ENCODE data around the gene MEOX2.

Gene MEOX2

DNA sequence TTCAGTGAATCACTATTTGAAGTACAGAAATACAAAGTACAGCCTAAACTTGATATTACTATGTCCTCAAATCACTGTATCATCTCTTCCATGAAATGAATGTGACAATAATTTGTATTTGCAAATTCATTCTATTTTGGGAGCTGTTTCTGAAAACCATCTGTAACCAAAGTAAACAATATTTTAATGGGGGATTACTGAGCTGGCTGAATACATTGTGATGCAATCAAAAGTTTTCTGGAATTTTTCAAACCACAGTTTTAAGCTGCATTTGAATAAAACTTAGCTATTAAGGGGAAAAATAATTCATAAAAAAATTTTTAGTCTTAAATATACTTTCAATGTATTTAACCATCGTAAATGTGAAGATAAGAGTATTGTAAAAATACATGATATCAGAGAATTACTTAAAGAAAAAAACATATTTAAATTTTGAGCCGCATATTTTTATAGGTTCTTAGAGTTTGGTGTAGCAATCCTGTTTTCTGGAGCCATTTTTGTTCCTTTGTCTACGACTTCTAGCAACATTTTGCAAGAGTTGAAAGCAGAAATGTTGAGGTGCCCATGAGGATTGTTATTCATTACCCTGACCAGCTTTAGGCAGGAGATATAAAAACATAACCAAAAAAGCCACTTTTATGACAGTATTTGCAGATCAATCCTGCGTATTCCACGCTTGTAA is 78.8 kb downstream of the MEOX2 start:
- no peak for DNase-seq

DNA sequence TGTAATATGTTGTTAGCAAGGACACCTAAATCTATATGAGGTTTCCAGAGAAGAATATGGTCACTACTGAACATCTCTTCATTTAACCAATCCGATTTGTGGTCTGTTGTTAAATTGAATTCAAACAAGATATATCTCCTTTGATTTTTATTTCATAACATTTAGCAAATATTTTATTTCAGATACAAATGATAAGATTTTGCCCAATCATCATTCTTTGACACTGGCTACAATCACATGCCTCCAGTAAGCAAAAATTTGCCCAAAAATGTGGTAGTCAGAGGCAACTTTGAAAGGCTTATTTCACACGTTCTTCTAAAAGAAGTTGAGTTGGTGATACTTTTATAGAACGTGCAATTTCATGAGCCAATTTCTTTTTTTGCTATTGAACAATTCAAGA is 79.9 kb downstream of the MEOX2 start:
- DNase-seq: no peak

DNA sequence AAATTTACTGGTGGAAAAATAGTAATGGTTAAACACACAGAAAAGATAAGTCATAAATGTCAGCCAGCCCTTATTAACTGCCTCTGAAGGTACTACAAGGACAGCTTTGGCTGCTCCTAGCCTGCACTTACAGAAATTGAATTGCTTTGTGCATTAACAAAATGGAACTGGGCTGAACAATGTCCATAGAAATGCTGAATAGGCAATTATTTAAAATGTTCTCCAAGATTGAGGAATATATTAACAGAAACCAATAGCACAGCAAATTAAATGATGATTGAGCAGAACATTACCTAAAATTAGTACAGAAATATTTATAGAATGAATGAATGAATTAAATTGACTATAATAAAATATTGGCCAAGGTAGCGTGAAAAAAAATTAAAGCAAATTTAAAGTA is 82.3 kb downstream of the MEOX2 start:
- DNase-seq: no peak

DNA sequence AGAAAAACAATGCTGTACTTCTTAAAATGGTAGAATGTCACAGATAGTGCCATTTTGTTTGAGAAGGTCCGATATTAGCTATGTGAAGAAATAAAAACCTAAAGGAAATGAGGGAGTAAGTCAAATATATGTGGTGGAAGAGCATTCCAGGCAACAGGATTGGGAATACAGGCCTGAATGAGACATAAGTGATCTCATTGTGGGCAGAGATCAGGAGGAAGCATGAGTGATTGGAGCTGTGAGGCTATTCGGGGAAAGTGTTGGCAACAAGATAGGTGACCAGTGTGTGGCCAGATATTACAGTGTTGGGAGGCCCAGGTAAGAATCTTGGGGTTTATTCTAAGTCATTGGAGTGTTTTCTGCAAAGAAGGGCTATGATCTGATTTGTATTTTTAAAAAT is 83.4 kb downstream of the MEOX2 start:
- no peak for DNase-seq

DNA sequence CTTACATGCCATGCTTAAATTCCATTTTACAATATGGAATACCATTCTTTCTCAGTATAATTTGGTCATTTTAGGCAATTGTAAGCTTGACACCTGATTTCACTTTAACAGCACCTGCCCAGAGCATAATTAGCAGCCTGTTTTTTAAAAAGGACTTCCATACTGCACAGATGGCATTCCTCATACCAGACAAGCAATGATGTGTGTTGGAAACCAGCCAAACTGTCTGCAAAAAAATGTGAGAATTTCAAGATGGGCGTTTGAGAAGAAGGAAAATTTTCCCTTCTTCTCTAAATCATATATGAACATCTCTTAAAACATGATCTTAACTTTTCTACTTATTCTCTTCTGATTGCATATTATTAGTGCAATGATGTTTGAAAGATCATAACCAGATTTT is 84.2 kb downstream of the MEOX2 start:
- no peak for DNase-seq

DNA sequence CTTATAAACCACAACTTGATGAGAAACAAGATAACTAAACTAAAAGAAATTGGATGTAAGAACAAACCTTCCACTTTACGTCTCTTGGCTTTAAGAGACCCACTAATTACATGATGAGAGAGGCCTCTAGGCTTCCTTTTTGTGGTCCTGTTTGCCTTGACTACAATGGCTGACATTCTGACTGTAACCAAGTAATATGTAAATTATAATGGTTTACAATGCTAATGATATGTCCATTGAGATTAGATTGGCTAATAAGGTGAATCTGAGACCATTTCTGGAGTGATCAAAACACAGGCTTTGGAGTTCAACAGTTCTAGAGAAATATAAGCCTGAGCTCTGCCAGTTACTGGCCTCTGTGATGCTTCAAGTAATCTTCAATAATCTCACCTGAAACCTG is 85.3 kb downstream of the MEOX2 start:
- no peak for DNase-seq

DNA sequence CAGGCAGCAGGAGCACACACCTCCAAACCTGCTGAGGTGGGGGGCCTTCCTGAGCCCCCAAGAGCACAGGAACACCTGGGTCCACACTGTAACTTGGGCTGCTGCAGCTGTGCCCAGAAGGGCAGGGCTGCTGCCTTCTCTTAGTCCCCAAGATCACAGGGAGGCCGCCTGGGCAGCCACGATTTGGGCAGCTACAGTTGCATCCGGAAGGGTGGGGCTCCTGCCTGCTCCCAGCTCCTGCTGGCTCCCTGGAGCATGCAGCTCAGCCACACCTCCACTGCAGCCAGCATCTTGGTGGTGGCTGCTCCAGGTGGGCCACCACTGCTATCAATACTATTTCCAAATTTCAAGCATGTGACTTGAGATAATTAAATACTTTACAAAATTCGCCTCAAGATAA is 86.2 kb downstream of the MEOX2 start:
- DNase-seq: no peak

DNA sequence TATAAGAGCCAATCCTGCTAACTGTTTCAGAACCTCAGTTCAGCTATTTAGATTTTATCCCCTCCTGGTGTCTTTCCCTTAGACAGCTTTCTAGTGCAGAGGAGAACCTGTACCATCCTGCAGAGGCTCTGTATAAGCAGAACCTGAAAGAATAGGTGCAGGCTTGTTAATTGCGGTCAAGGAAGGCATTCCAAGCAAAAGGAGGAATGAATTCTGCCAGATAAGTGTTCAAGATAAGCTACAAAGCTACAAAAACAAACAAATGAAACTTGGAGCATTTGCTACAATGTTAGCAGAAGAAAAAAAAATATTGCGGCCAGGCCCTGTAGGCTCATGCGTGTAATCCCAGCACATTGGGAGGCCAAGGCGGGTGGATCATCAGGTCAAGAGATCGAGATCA is 92.0 kb downstream of the MEOX2 start:
- DNase-seq: no peak

DNA sequence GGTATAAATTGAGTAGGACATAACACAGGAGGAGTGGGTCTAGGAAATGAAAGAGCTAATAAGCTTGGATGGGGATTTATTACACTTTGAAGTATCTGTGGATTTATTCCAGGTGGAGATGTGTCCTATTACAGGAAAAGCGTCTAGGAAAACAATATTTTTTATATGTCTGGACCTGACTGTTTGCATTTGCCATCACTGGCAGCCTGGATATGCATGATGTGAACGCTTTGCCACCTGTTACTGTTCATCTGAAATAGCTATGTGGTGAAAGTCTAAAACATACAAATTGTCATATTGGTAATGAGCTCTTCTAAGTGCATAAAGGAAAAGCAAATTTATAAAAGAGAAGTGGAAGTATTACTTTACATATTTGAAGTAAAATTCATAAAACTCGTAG is 93.1 kb downstream of the MEOX2 start:
- no peak for DNase-seq

DNA sequence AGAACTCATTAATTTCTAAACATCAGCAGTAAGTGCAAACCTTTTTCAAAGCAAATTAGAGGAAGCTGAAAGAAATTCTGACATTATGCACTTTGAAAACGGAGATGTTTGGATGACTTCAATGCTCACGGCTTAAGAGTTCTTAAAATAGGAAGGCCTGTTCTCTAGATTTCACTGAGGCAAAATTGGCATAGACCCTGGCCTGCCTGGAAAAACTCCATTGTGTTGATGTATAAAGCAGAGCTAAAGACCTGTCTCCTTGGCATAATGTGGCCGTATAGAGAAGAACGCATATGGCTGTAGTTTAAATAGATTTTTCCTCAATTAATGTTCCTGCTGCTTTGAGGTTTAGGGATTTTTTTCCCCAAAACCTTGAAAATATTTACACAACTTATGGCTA is 100.2 kb downstream of the MEOX2 start:
- DNase-seq: no peak

DNA sequence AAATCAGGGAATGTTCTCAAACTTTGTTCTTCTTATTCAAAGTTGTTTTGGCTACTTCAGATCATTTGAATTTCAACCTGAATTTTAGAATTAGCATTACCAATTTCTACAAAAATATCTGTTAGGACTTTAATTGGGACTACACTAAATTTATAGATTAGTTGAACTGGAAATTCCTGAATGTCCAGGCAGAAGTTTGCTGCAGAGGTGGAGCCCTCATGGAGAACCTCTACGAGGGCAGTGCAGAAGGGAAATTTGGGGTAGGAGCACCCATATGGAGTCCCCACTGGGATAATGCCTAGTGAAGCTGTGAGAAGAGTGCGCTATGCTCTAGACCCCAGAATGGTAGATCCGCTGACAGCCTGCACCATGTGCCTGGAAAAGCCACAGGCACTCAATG is 101.9 kb downstream of the MEOX2 start:
- no peak for DNase-seq

DNA sequence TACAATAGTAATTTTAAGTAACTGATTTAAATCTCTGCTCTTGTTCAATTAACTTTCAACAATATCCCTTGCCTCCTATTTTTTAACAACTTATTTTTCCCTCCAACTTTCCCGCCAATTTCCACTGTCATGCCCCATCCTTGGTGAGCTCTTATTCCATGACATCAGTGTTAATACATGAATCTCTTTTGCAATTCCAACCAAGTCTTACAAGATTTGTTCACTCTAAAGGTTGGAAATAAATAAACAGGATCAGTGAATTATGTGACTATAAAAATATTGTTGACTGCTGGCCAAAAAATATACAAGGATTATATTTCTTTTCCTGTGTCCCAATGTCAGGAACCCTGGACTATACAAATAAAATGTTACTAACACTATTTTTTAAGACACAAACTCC is 103.7 kb downstream of the MEOX2 start:
- no peak for DNase-seq

DNA sequence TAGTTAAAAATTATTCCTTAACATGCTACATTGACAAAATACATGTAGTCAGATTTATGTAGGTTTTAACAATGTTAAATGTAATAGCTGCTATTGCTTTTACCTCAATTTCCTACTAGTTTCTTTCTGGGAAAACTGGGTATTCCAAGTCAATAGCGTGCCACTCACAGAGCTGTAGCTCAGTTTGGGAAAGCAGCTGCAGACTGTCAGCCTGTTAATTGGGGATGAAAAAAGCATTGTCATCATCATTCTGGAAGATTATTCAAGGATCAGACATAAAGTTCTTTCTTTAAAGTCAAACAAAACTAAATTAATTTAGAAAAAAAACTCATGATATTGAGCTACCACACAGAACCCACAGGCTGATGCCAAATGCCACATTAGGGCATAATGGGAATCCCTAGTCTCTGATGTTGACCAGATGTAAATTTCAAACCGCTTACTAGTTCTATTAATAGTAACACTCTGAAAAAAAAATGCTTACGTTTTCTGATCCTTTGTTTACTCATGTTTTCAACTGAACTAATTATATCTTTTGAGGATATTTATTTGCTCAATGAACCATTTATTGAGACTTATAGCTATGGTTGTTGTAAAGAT is 105.0 kb downstream of the MEOX2 start:
- DNase-seq: no peak

DNA sequence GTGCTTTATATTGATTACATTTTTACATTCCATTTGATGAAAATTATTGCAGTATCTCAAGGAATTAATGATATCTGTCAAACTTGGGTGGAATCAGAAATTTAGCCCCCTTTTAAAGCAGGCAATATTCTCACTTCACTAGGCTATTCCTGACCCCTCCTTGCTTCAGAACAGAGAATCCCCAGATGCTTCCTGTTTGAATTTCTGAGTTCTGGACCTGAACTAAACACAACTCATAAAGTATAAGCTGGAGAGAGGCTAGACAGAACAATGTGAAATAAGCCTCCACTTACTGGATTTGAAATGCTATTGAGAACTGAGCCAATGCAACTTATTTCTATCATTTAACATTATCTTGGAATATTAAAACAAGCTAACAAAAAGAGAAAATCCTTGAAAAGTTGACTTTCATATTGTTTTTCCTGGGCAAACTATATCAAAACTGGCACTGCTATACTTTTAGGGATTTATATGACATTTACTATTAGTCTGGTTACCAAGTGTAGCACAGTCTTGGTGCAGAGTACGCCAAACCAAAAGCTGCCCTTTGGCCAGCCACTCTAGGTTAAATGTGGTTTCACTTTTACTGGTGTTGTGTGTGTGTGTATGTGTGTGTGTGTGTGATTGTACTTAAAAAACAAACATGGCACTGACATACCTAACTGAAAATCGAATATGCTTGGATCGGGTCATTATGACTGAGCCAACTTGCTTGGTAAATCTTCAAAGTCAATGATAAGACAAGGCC is 105.7 kb downstream of the MEOX2 start:
- DNase-seq: no peak

DNA sequence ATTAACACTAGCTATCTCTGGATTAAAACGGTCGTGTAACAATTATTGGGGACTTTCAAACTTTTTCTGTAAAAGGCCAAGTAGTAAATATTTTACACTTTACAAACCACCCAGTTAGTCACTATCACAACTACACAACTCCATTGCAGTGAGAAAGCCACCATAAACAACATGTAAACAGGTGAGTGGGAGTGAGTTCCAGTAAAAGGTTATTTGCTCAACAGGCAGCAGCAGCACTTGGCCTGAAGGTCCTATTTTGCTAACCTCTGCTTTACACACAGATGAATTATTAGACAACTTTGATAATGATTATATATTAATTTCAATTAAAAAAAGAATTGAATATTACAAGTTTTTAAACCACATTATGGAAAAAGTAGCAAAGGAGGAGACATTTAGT is 108.9 kb downstream of the MEOX2 start:
- DNase-seq: no peak

DNA sequence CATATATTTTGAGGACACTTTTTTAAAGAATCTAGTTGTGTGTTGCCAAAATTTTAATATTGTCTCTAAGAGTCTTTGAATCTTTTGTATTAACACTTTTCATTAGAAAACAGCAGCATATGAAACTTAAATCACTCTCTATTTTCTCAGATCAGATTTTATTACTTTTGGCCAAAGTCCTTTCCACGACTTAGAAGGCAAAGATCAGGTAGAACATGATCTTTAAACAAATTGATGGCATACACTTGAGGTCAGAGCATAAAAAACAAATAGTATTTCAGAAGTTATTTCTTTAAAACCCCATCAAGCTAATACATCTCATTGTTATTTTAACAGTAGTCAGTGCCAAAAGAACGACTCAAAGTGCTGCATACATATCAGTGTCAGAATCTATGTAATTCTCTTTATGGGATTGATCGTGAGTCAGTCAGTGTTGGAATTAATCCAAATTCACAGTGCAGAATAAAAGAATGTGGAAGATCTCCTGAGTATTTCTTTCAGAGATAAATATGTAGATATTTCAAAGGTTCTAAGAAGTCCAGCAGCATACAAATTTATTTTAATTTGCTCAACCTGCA is 115.1 kb downstream of the MEOX2 start:
- DNase-seq: no peak

DNA sequence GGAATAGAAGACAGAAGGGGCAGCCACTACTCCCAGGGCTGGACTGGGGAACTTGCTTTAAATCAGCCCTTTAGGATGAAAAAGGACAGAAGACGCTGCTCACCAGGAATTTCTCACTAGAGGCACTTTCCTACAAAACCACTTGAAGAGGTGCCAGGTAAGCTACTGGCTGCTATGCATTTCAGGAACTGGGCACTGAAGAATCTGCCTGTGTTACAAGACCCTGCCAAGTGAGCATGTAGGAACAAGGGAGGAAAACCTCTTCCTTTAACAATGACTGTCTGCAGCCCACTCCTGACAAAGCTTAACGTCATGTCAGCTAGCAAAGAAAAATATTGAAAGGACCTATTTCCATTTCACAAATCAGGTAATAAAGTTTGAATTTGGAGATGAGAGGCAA is 118.8 kb downstream of the MEOX2 start:
- DNase-seq: no peak

DNA sequence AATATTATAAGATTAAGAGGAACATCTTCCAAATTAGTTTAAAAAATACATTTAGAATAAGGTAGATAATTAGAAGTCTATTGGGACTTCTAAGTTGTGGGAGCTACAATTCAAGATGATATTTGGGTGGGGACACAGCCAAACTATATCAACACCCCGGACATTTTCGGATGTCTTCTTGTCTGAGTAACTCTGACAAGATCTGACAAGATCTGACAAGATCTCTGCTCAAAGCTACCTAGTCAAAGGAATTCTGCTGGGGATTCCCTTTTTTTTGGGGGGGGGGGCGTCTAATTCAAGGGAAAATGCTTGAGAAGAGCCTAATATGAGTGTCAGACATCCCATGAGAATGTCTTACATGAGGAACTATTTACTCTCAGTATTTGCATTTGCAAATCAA is 119.4 kb downstream of the MEOX2 start:
- no peak for DNase-seq

DNA sequence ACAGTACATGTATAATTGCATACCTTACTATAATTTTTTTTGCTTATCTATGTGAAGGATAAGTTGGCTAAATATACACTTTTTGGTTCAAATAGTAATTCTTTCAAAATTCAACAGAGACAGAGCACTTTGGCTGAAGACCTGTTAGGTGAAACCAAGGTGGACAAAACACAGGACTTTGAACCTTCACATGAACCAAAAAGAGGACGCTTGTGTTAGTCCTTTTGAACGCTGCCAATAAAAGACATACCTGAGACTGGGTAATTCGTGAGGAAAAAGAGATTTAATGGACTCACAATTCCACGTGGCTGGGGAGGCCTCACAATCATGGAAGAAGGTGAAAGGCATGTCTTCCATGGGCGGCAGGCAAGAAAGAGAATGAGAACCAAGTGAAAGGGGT is 120.0 kb downstream of the MEOX2 start:
- DNase-seq: no peak

DNA sequence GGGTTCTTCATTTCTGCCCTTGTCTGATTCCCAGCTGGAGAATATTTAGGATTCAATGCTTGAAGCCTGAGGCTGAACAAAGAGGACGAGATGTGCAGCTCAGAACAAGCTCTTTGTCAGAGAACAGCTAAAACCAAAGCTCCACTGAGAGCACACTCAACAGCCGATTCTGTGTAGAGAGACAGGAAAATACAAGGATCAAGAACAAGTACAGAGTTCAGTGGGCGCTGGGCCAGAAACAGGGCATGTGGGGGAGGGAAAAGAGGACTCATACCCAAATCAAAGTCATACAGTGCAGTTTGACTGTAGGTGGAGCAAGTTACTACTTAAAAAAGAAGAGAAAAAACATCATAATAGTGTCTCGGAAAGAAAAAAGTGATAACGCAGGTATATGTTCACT is 124.6 kb downstream of the MEOX2 start, which contains the start of gene AGMO:
AGMO (minus strand) TSS at position 181 of the 400 bp plus-strand sequence.
- DNase-seq: peak; percentile 16

Data from NCI-H510A treated with DMSO at 0.1 percent for 48 hours (cell line).